OCI-LY3 (cell line): ENCODE measurements around the gene MAST2.

Source experiments
- H2AFZ ChIP-seq: fragments of 200-600, 300-600 bp; shearing (Covaris generic); 2 replicates; pipeline ENCODE4 v1.6.0; 2014; ENCODE audit warnings: antibody characterized with exemption, low read depth, low read length
- H3K27ac ChIP-seq: fragments of 200-600, 300-600 bp; sonication (generic); 2 replicates; pipeline ENCODE4 v1.5.1; 2014; ENCODE audit warnings: mild to moderate bottlenecking, low read length, moderate library complexity, mixed read lengths
- H3K27me3 ChIP-seq: fragments of 200-600, 300-600 bp; sonication (generic); 2 replicates; pipeline ENCODE4 v1.6.1; 2014; ENCODE audit warnings: low read depth, low read length, mixed read lengths
- H3K36me3 ChIP-seq: fragments of 200-600, 300-600 bp; sonication (generic); replicated peaks from 2 replicates; pipeline ENCODE3; 2014; ENCODE audit warnings: low read depth, low read length, mixed read lengths
- H3K4me1 ChIP-seq: fragments of 300-600, 200-600 bp; sonication (generic); 2 replicates; pipeline ENCODE4 v1.6.1; 2014; ENCODE audit warnings: low read length, mixed read lengths
- H3K4me2 ChIP-seq: fragments of 200-600, 300-600 bp; sonication (generic); 2 replicates; pipeline ENCODE4 v1.6.1; 2014; ENCODE audit warnings: low read length, mixed read lengths
- H3K4me3 ChIP-seq: fragments of 300-600, 200-600 bp; sonication (generic); 2 replicates; pipeline ENCODE4 v1.5.1; 2014; ENCODE audit warnings: antibody characterized with exemption, mild to moderate bottlenecking, low read length, moderate library complexity
- H3K79me2 ChIP-seq: fragments of 300-600, 200-600 bp; shearing (Covaris generic); 2 replicates; pipeline ENCODE4 v1.6.1; 2014; ENCODE audit warnings: mild to moderate bottlenecking, low read length, mixed read lengths
- H3K9ac ChIP-seq: fragments of 300-600, 200-600 bp; shearing (Covaris generic); 2 replicates; pipeline ENCODE4 v1.6.0; 2014; ENCODE audit warnings: mild to moderate bottlenecking, low read length, moderate library complexity
- H3K9me3 ChIP-seq: fragments of 200-600, 300-600 bp; shearing (Covaris generic); 2 replicates; pipeline ENCODE4 v1.6.1; 2014; ENCODE audit warnings: low read length, mixed read lengths; ENCODE audit not compliant: insufficient read depth
- H4K20me1 ChIP-seq: fragments of 200-600, 300-600 bp; sonication (generic); 2 replicates; pipeline ENCODE4 v1.6.1; 2016; ENCODE audit warnings: low read length, mixed read lengths; ENCODE audit not compliant: insufficient read depth
- EZH2phosphoT487 ChIP-seq: fragments of 200-600 bp; shearing (Covaris generic); IDR thresholded peaks from 2 replicates; pipeline ENCODE4 v1.6.1; 2018; ENCODE audit warnings: antibody characterized with exemption, mixed run types, low read depth
- TF ChIP-seq, protein P1 (sequence below): fragments of 200-600, 300-600 bp; sonication (generic); IDR thresholded peaks from 2 replicates; pipeline ENCODE4 v1.5.1; 2014; ENCODE audit warnings: antibody characterized with exemption, low read length, low read depth

MAST2 gene

DNA sequence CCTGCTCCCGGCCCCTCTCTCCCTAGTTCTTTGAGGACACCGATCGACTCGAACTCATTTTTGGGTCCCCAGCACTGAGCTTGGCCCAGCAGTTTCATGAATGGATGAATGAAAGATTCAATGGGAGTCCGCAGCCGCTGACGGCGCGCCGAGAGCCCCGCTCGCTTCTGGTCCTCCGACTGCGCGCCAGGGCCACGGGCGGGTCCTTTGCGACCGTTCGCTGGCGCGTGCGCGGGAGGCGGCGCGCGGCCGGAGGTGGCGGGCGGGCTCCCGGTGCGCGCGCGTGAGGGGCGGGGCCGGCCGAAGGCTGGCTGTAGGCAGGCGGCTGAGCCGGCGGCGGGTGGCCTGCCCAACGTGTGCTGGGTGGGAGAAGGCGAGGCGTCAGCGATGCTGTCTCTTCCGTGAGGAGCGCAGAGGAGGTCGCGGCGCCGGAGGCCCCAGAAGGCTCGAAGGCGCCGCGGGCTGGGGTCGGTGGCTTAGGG lies at the start of gene MAST2:
Gene MAST2 (plus strand): TSS at position 314 of the 482 bp plus-strand sequence. CDS start 284 bp downstream, outside the sequence.
- TF ChIP-seq EZH2phosphoT487: no peak
- TF ChIP-seq, protein P1, sequence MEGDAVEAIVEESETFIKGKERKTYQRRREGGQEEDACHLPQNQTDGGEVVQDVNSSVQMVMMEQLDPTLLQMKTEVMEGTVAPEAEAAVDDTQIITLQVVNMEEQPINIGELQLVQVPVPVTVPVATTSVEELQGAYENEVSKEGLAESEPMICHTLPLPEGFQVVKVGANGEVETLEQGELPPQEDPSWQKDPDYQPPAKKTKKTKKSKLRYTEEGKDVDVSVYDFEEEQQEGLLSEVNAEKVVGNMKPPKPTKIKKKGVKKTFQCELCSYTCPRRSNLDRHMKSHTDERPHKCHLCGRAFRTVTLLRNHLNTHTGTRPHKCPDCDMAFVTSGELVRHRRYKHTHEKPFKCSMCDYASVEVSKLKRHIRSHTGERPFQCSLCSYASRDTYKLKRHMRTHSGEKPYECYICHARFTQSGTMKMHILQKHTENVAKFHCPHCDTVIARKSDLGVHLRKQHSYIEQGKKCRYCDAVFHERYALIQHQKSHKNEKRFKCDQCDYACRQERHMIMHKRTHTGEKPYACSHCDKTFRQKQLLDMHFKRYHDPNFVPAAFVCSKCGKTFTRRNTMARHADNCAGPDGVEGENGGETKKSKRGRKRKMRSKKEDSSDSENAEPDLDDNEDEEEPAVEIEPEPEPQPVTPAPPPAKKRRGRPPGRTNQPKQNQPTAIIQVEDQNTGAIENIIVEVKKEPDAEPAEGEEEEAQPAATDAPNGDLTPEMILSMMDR: no peak
- H3K9ac ChIP-seq: peak within 1 kb of the TSS; percentile 76

DNA sequence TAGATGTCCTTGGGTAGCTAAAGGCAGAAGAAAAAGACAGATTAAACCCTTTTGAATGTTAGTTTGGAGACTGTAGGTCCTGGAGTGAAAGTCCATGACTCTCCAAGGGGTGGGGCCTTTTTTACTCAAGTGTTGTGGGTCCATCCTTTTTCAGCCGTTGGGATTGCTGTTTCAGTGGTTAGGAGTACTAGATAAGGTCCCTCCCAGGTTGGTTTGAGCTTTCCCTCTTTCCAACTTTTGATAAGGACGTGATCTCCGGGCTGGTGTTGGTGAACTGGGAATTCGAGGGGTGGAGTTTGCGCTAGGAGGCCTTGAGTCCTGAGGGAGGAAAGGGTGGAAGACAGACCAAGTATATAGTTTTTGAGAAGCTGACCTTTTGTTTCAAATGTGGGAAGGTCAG lies 47.7 kb upstream of the MAST2 start:
- no peak overlapping the region for H3K9ac ChIP-seq
- no peaks in the 10 kb centered on the region for H3K79me2 ChIP-seq
- H2AFZ ChIP-seq: no peak overlapping the region
- no peaks in the 10 kb centered on the region for H3K9me3 ChIP-seq
- no peak overlapping the region for H3K4me2 ChIP-seq
- TF ChIP-seq EZH2phosphoT487: no peak
- TF ChIP-seq, protein P1: no peak
- no peak overlapping the region for H3K27ac ChIP-seq
- no peaks in the 10 kb centered on the region for H3K36me3 ChIP-seq
- no peaks in the 10 kb centered on the region for H3K27me3 ChIP-seq
- H3K4me1 ChIP-seq: no peaks in the 10 kb centered on the region
- no peak overlapping the region for H3K4me3 ChIP-seq
- H4K20me1 ChIP-seq: no peaks in the 10 kb centered on the region

More for the DNA sequence above, at the start of gene MAST2:
- Histone ChIP-seq H2AFZ (peak within 1 kb of the TSS; percentile 98), H3K27me3 (no peaks in the 10 kb centered on the region), H3K9me3 (no peaks in the 10 kb centered on the region), H3K27ac (no peak within 1 kb of the TSS), H3K4me1 (peaks cover 13% of the 10 kb centered on the region), H3K4me2 (peak within 1 kb of the TSS; percentile 97), H4K20me1 (peaks cover 3% of the 10 kb centered on the region; the same call in 1 of the 2 replicates), H3K79me2 (peaks cover 17% of the 10 kb centered on the region), H3K36me3 (peaks cover 5% of the 10 kb centered on the region), H3K4me3 (peak within 1 kb of the TSS; percentile 96)

DNA sequence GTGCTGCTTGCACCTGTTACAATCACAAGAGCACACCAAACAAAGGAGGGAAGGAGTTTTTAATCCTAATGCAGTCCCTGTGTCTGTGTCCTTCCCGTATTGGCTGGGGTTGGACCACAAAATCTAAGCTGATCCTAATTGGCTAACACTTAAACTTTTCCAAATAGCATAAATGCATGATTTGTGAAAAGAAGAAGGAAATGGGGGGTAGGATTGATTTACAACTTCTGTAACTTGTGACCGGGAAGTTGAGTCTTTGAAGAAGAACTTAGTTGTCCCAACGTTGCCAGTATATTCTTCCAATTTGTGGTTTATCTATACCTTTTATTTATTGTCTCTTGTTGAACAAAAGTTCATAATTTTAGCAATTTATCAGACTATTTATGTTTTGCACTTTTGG lies 41.1 kb upstream of the MAST2 start:
- H3K27ac ChIP-seq: no peak overlapping the region
- TF ChIP-seq, protein P1: no peak
- TF ChIP-seq EZH2phosphoT487: no peak
- H3K4me1 ChIP-seq: no peaks in the 10 kb centered on the region
- H3K79me2 ChIP-seq: no peaks in the 10 kb centered on the region
- H3K9ac ChIP-seq: no peak overlapping the region
- no peaks in the 10 kb centered on the region for H3K36me3 ChIP-seq
- no peaks in the 10 kb centered on the region for H3K27me3 ChIP-seq
- H3K9me3 ChIP-seq: no peaks in the 10 kb centered on the region
- H3K4me3 ChIP-seq: no peak overlapping the region
- no peak overlapping the region for H3K4me2 ChIP-seq
- H4K20me1 ChIP-seq: no peaks in the 10 kb centered on the region
- no peak overlapping the region for H2AFZ ChIP-seq

DNA sequence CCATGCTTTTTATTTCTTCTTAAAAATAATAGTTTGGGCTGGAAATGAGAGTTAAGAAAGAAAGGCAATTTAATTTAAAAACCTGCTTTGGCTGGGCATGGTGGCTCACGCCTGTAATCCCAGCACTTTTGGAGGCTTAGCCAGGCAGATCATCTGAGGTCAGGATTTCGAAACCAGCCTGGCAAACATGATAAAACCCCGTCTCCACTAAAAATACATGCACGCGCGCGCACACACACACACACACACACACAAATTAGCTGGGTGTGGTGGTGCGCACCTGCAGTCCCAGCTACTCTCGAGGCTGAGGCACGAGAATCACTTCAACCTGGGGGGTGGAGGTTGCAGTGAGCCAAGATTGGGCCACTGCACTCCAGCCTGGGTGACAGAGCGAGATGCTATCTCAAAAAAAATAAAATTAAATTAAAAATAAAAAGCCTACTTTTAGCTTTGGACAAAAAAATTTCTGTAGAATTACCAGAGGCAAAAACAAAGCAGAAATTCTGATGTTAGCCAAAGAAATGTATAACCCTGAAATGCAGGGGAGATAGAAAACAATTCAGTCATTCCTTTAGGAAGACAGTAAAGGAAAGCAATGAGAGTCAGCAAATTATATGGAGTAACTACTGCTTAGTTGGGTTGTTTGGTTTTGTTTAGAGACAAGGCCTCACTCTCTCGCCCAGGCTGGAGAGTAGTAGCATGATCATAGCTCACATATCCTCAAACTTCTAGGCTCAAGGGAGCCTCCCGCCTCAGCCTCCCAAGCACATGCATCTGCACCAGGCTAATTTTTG lies 37.2 kb upstream of the MAST2 start:
- Histone ChIP-seq H3K4me1 (no peaks in the 10 kb centered on the region), H3K27ac (no peak overlapping the region), H3K4me3 (no peak overlapping the region), H3K9me3 (no peaks in the 10 kb centered on the region), H3K9ac (no peak overlapping the region), H3K79me2 (no peaks in the 10 kb centered on the region), H2AFZ (no peak overlapping the region), H3K36me3 (no peaks in the 10 kb centered on the region), H3K27me3 (no peaks in the 10 kb centered on the region), H4K20me1 (no peaks in the 10 kb centered on the region), H3K4me2 (no peak overlapping the region)
- TF ChIP-seq EZH2phosphoT487: no peak
- TF ChIP-seq, protein P1: no peak
